ENCODE data around the gene AFM.

The AFM gene

DNA sequence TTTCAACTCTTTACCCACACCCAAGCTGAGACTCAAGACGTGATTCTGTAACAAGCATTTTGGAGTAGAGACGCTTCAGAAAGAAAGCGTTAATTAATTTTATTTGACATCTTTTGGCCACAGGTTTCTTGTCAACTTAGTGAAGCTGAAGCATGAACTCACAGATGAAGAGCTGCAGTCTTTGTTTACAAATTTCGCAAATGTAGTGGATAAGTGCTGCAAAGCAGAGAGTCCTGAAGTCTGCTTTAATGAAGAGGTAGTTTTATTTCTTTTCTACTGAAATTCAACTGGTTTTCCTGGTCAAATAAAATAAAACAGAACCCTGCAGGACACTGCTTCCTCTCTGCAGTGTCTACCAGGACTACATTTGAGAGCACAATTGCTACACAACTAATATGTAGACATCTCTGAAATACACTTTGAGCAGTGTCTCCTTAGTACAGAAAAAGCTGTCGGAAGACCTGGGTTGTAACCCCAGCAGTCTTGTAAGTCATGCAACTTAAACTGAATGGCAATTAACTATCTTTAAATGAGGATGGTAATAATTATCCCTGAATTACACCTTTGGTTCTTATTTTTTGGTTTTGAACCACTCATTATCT lies 20.2 kb downstream of the AFM start:
- Histone ChIP-seq H3K36me3 (ENCODE audit: control insufficient read depth in 2 of 2, insufficient read depth in 2 of 2, low read length in 2 of 2) (no peaks in the 10 kb centered on the region), H3K4me1 (ENCODE audit: control insufficient read depth in 2 of 2, insufficient read depth in 2 of 2, low read length in 2 of 2) (peaks cover 2 to 3% of the 10 kb centered on the region in 2 donors), H3K27me3 (ENCODE audit: control insufficient read depth in 2 of 2, insufficient read depth in 2 of 2, low read length in 2 of 2) (no peaks in the 10 kb centered on the region), H3K27ac (ENCODE audit: low read depth in 2 of 2, low read length in 2 of 2) (no peak overlapping the region), H3K9me3 (ENCODE audit: control insufficient read depth in 2 of 2, low read length in 2 of 2) (no peaks in the 10 kb centered on the region), H3K4me3 (ENCODE audit: low read length in 2 of 2) (no peak overlapping the region), H3K9ac (ENCODE audit: low read depth in 1 of 2, low read length in 2 of 2) (no peak overlapping the region)

GRCh38 chr4:73505567-73505966 lies 24.0 kb downstream of the AFM start:
- H3K27ac ChIP-seq (ENCODE audit: low read depth in 2 of 2, low read length in 2 of 2), result no peak overlapping the region
- H3K4me1 ChIP-seq (ENCODE audit: control insufficient read depth in 2 of 2, insufficient read depth in 2 of 2, low read length in 2 of 2), result no peaks in the 10 kb centered on the region
- H3K36me3 ChIP-seq (ENCODE audit: control insufficient read depth in 2 of 2, insufficient read depth in 2 of 2, low read length in 2 of 2), result no peaks in the 10 kb centered on the region
- no peak overlapping the region for H3K9ac ChIP-seq (ENCODE audit: low read depth in 1 of 2, low read length in 2 of 2)
- no peaks in the 10 kb centered on the region for H3K9me3 ChIP-seq (ENCODE audit: control insufficient read depth in 2 of 2, low read length in 2 of 2)
- no peaks in the 10 kb centered on the region for H3K27me3 ChIP-seq (ENCODE audit: control insufficient read depth in 2 of 2, insufficient read depth in 2 of 2, low read length in 2 of 2)
- H3K4me3 ChIP-seq (ENCODE audit: low read length in 2 of 2), result no peak overlapping the region

- no peak overlapping the region for H3K4me3 ChIP-seq (ENCODE audit: low read length in 2 of 2)
- H3K4me1 ChIP-seq (ENCODE audit: control insufficient read depth in 2 of 2, insufficient read depth in 2 of 2, low read length in 2 of 2), result no peaks in the 10 kb centered on the region
- no peak overlapping the region for H3K9ac ChIP-seq (ENCODE audit: low read depth in 1 of 2, low read length in 2 of 2)
- no peak overlapping the region for H3K27ac ChIP-seq (ENCODE audit: low read depth in 2 of 2, low read length in 2 of 2)
- H3K27me3 ChIP-seq (ENCODE audit: control insufficient read depth in 2 of 2, insufficient read depth in 2 of 2, low read length in 2 of 2), result no peaks in the 10 kb centered on the region
- no peaks in the 10 kb centered on the region for H3K9me3 ChIP-seq (ENCODE audit: control insufficient read depth in 2 of 2, low read length in 2 of 2)
- H3K36me3 ChIP-seq (ENCODE audit: control insufficient read depth in 2 of 2, insufficient read depth in 2 of 2, low read length in 2 of 2), result no peaks in the 10 kb centered on the region
These were observed 26.0 kb downstream of the AFM start for GRCh38 chr4:73507541-73507940.

DNA sequence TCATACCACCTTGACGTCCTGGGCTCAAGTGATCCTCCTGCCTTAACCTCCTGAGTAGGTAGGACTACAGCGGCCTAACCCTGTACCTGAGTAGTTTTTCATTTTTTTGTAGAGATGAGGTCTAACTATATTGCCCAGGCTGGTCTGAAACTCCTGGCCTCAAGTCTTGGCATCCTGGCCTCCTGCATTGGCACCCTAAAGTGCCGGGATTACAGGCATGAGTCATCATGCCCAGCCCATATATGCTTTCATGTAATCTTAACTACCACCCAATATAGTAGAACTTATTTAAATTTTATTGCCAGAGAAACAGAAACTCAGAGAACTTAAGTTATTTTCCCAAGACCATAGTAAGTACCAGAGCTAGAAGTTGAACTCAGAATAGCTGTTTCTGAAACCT lies 27.1 kb downstream of the AFM start:
- Histone ChIP-seq H3K9me3 (ENCODE audit: control insufficient read depth in 2 of 2, low read length in 2 of 2) (no peaks in the 10 kb centered on the region), H3K4me3 (ENCODE audit: low read length in 2 of 2) (no peak overlapping the region), H3K27ac (ENCODE audit: low read depth in 2 of 2, low read length in 2 of 2) (no peak overlapping the region), H3K27me3 (ENCODE audit: control insufficient read depth in 2 of 2, insufficient read depth in 2 of 2, low read length in 2 of 2) (no peaks in the 10 kb centered on the region), H3K4me1 (ENCODE audit: control insufficient read depth in 2 of 2, insufficient read depth in 2 of 2, low read length in 2 of 2) (no peaks in the 10 kb centered on the region), H3K36me3 (ENCODE audit: control insufficient read depth in 2 of 2, insufficient read depth in 2 of 2, low read length in 2 of 2) (no peaks in the 10 kb centered on the region), H3K9ac (ENCODE audit: low read depth in 1 of 2, low read length in 2 of 2) (no peak overlapping the region)

GRCh38 chr4:73518340-73518739 lies 36.8 kb downstream of the AFM start:
- no peak overlapping the region for H3K27ac ChIP-seq (ENCODE audit: low read depth in 2 of 2, low read length in 2 of 2)
- no peak overlapping the region for H3K9ac ChIP-seq (ENCODE audit: low read depth in 1 of 2, low read length in 2 of 2)
- H3K4me1 ChIP-seq (ENCODE audit: control insufficient read depth in 2 of 2, insufficient read depth in 2 of 2, low read length in 2 of 2), result no peaks in the 10 kb centered on the region
- no peak overlapping the region for H3K4me3 ChIP-seq (ENCODE audit: low read length in 2 of 2)
- H3K36me3 ChIP-seq (ENCODE audit: control insufficient read depth in 2 of 2, insufficient read depth in 2 of 2, low read length in 2 of 2), result no peaks in the 10 kb centered on the region
- H3K27me3 ChIP-seq (ENCODE audit: control insufficient read depth in 2 of 2, insufficient read depth in 2 of 2, low read length in 2 of 2), result no peaks in the 10 kb centered on the region
- no peaks in the 10 kb centered on the region for H3K9me3 ChIP-seq (ENCODE audit: control insufficient read depth in 2 of 2, low read length in 2 of 2)

GRCh38 chr4:73520821-73521220 lies 39.3 kb downstream of the AFM start:
- no peaks in the 10 kb centered on the region for H3K36me3 ChIP-seq (ENCODE audit: control insufficient read depth in 2 of 2, insufficient read depth in 2 of 2, low read length in 2 of 2)
- H3K9ac ChIP-seq (ENCODE audit: low read depth in 1 of 2, low read length in 2 of 2), result no peak overlapping the region

GRCh38 chr4:73523126-73523525 lies 41.6 kb downstream of the AFM start:
- H3K36me3 ChIP-seq (ENCODE audit: control insufficient read depth in 2 of 2, insufficient read depth in 2 of 2, low read length in 2 of 2), result no peaks in the 10 kb centered on the region
- no peaks in the 10 kb centered on the region for H3K9me3 ChIP-seq (ENCODE audit: control insufficient read depth in 2 of 2, low read length in 2 of 2)
- H3K4me3 ChIP-seq (ENCODE audit: low read length in 2 of 2), result no peak overlapping the region
- no peaks in the 10 kb centered on the region for H3K27me3 ChIP-seq (ENCODE audit: control insufficient read depth in 2 of 2, insufficient read depth in 2 of 2, low read length in 2 of 2)
- no peak overlapping the region for H3K9ac ChIP-seq (ENCODE audit: low read depth in 1 of 2, low read length in 2 of 2)
- no peaks in the 10 kb centered on the region for H3K4me1 ChIP-seq (ENCODE audit: control insufficient read depth in 2 of 2, insufficient read depth in 2 of 2, low read length in 2 of 2)
- H3K27ac ChIP-seq (ENCODE audit: low read depth in 2 of 2, low read length in 2 of 2), result no peak overlapping the region

More at GRCh38 chr4:73520821-73521220, 39.3 kb downstream of the AFM start:
- Histone ChIP-seq H3K4me1 (ENCODE audit: control insufficient read depth in 2 of 2, insufficient read depth in 2 of 2, low read length in 2 of 2) (no peaks in the 10 kb centered on the region), H3K27ac (ENCODE audit: low read depth in 2 of 2, low read length in 2 of 2) (no peak overlapping the region), H3K9me3 (ENCODE audit: control insufficient read depth in 2 of 2, low read length in 2 of 2) (no peaks in the 10 kb centered on the region), H3K4me3 (ENCODE audit: low read length in 2 of 2) (no peak overlapping the region), H3K27me3 (ENCODE audit: control insufficient read depth in 2 of 2, insufficient read depth in 2 of 2, low read length in 2 of 2) (no peaks in the 10 kb centered on the region)

DNA sequence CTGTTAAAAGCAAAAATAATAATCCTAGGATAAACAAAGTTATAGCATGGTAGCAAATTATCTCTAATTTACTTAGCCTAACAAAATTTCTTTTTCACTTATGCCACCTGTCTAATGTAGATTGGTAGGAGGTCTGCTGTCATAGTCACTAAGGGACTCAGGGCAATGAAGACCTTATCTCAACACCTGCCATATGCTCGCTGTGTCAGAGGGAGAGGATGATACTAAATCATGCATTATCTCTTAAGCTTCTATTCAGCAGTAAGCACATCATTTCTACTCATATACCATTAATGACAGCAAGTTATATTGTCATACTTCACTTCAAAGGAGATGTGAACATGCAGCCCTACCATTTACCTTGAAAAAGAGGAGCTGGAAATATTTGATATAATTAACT lies 44.1 kb downstream of the AFM start:
- H3K36me3 ChIP-seq (ENCODE audit: control insufficient read depth in 2 of 2, insufficient read depth in 2 of 2, low read length in 2 of 2), result no peaks in the 10 kb centered on the region
- no peak overlapping the region for H3K4me3 ChIP-seq (ENCODE audit: low read length in 2 of 2)
- H3K27me3 ChIP-seq (ENCODE audit: control insufficient read depth in 2 of 2, insufficient read depth in 2 of 2, low read length in 2 of 2), result no peaks in the 10 kb centered on the region
- H3K27ac ChIP-seq (ENCODE audit: low read depth in 2 of 2, low read length in 2 of 2), result no peak overlapping the region
- H3K9me3 ChIP-seq (ENCODE audit: control insufficient read depth in 2 of 2, low read length in 2 of 2), result no peaks in the 10 kb centered on the region
- H3K4me1 ChIP-seq (ENCODE audit: control insufficient read depth in 2 of 2, insufficient read depth in 2 of 2, low read length in 2 of 2), result no peaks in the 10 kb centered on the region
- no peak overlapping the region for H3K9ac ChIP-seq (ENCODE audit: low read depth in 1 of 2, low read length in 2 of 2)

GRCh38 chr4:73527196-73527595 lies 45.7 kb downstream of the AFM start:
- Histone ChIP-seq H3K27ac (ENCODE audit: low read depth in 2 of 2, low read length in 2 of 2) (no peak overlapping the region), H3K9ac (ENCODE audit: low read depth in 1 of 2, low read length in 2 of 2) (no peak overlapping the region), H3K36me3 (ENCODE audit: control insufficient read depth in 2 of 2, insufficient read depth in 2 of 2, low read length in 2 of 2) (no peaks in the 10 kb centered on the region), H3K4me1 (ENCODE audit: control insufficient read depth in 2 of 2, insufficient read depth in 2 of 2, low read length in 2 of 2) (no peaks in the 10 kb centered on the region), H3K4me3 (ENCODE audit: low read length in 2 of 2) (no peak overlapping the region), H3K9me3 (ENCODE audit: control insufficient read depth in 2 of 2, low read length in 2 of 2) (no peaks in the 10 kb centered on the region), H3K27me3 (ENCODE audit: control insufficient read depth in 2 of 2, insufficient read depth in 2 of 2, low read length in 2 of 2) (no peaks in the 10 kb centered on the region)

DNA sequence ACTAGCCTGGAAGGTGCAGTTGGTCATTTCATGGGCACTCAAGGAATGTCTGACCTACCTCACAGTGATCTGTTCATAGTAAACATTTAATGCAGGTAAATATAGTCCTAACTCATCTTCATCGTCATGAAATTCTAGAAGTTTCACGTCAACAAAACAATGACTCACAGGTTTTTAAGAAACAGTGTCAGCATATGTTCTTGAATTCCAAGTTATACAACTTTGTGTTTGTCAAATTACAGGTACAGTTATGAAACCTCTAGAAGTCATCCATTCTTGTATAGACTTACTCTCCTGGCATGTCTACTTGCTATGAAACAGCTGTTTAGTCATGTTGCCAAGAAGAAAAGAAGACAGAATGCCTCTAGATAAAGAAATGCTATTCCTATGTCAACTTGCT lies 46.6 kb downstream of the AFM start:
- Histone ChIP-seq H3K9ac (ENCODE audit: low read depth in 1 of 2, low read length in 2 of 2) (no peak overlapping the region), H3K9me3 (ENCODE audit: control insufficient read depth in 2 of 2, low read length in 2 of 2) (no peaks in the 10 kb centered on the region), H3K36me3 (ENCODE audit: control insufficient read depth in 2 of 2, insufficient read depth in 2 of 2, low read length in 2 of 2) (no peaks in the 10 kb centered on the region), H3K4me3 (ENCODE audit: low read length in 2 of 2) (no peak overlapping the region), H3K4me1 (ENCODE audit: control insufficient read depth in 2 of 2, insufficient read depth in 2 of 2, low read length in 2 of 2) (no peaks in the 10 kb centered on the region), H3K27me3 (ENCODE audit: control insufficient read depth in 2 of 2, insufficient read depth in 2 of 2, low read length in 2 of 2) (no peaks in the 10 kb centered on the region), H3K27ac (ENCODE audit: low read depth in 2 of 2, low read length in 2 of 2) (no peak overlapping the region)

Data from mucosa of rectum (tissue), 2 donors.